ENCODE measurements around the gene PCYOX1L. TPM values are rescaled to one million over a fixed set of nuclear protein-coding genes. Genes with fewer than 3 reads are reported as not detected.

Gene PCYOX1L
- total and polyA plus RNA-seq, 2 experiments from 2014 or later, result 6.7 to 14.7 TPM

DNA sequence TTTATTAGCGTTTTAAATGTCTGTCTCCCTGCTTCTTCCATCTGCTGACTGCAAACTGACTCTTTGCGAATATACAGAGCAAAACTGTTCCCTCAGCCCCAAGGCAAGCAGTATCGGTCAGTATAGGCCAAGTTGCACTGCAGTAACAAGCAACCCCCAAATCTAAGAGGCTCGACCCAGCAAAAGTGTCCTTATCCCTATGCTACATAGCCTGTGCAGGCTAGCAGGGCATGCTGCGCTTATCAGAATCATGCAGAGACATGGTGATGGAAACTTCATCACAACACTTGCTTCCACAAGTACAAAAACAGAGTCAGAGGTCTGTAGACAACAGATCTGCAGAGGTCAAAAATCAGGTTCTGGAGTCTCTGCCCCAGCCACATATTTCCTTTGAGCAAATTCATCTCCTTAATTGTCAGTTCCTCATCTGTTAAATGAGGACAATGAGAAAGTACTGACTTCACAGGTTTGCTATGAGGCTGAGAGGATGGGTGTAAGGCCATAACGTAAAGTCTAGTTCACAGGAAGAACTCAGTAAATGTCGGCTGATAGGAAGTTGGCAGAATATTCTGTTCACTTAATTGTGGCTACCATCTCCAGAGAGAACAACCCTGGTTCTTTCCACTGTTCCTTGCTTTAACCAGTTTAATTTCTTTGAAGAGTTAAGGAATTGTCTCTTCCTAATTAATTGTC lies 30.8 kb downstream of the PCYOX1L start:
- no peaks in the 10 kb centered on the region for H3K79me2 ChIP-seq (replicated peaks; ENCODE audit: insufficient read depth)
- H3K27me3 ChIP-seq (ENCODE audit: insufficient read depth), result no peaks in the 10 kb centered on the region
- H3K4me3 Mint-ChIP-seq, result no peak overlapping the region
- no peaks in the 10 kb centered on the region for H4K20me1 ChIP-seq (replicated peaks; ENCODE audit: insufficient read depth)
- no peaks in the 10 kb centered on the region for H3K4me1 Mint-ChIP-seq
- no peak overlapping the region for H3K4me2 ChIP-seq
- TF ChIP-seq STAT1 (IDR thresholded peaks at IDR 0.05; ENCODE audit: unreplicated experiment) (no peak), ZNF331 (CRISPR knock-in tag; IDR thresholded peaks at IDR 0.05; ENCODE audit: low read depth) (no peak), EZH2 (IDR thresholded peaks at IDR 0.05; ENCODE audit: low read depth, unreplicated experiment) (no peak), EZH2phosphoT487 (IDR thresholded peaks at IDR 0.05; ENCODE audit: unreplicated experiment) (no peak), JUNB (IDR thresholded peaks at IDR 0.05; ENCODE audit: unreplicated experiment) (no peak), NANOG (IDR thresholded peaks at IDR 0.05; ENCODE audit: borderline replicate concordance) (no peak), POLR2AphosphoS5 (IDR thresholded peaks at IDR 0.05; ENCODE audit: low read depth) (no peak), ZNF114 (CRISPR knock-in tag; IDR thresholded peaks at IDR 0.05) (no peak), CREB1 (CRISPR knock-in tag; IDR thresholded peaks at IDR 0.05; ENCODE audit: low read depth) (no peak)
- TF ChIP-seq, protein P1, sequence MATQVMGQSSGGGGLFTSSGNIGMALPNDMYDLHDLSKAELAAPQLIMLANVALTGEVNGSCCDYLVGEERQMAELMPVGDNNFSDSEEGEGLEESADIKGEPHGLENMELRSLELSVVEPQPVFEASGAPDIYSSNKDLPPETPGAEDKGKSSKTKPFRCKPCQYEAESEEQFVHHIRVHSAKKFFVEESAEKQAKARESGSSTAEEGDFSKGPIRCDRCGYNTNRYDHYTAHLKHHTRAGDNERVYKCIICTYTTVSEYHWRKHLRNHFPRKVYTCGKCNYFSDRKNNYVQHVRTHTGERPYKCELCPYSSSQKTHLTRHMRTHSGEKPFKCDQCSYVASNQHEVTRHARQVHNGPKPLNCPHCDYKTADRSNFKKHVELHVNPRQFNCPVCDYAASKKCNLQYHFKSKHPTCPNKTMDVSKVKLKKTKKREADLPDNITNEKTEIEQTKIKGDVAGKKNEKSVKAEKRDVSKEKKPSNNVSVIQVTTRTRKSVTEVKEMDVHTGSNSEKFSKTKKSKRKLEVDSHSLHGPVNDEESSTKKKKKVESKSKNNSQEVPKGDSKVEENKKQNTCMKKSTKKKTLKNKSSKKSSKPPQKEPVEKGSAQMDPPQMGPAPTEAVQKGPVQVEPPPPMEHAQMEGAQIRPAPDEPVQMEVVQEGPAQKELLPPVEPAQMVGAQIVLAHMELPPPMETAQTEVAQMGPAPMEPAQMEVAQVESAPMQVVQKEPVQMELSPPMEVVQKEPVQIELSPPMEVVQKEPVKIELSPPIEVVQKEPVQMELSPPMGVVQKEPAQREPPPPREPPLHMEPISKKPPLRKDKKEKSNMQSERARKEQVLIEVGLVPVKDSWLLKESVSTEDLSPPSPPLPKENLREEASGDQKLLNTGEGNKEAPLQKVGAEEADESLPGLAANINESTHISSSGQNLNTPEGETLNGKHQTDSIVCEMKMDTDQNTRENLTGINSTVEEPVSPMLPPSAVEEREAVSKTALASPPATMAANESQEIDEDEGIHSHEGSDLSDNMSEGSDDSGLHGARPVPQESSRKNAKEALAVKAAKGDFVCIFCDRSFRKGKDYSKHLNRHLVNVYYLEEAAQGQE (IDR thresholded peaks at IDR 0.05; ENCODE audit: unreplicated experiment), result no peak
- TF ChIP-seq, protein P2, sequence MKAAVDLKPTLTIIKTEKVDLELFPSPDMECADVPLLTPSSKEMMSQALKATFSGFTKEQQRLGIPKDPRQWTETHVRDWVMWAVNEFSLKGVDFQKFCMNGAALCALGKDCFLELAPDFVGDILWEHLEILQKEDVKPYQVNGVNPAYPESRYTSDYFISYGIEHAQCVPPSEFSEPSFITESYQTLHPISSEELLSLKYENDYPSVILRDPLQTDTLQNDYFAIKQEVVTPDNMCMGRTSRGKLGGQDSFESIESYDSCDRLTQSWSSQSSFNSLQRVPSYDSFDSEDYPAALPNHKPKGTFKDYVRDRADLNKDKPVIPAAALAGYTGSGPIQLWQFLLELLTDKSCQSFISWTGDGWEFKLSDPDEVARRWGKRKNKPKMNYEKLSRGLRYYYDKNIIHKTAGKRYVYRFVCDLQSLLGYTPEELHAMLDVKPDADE (IDR thresholded peaks at IDR 0.05), result no peak
- TF ChIP-seq, protein P3, sequence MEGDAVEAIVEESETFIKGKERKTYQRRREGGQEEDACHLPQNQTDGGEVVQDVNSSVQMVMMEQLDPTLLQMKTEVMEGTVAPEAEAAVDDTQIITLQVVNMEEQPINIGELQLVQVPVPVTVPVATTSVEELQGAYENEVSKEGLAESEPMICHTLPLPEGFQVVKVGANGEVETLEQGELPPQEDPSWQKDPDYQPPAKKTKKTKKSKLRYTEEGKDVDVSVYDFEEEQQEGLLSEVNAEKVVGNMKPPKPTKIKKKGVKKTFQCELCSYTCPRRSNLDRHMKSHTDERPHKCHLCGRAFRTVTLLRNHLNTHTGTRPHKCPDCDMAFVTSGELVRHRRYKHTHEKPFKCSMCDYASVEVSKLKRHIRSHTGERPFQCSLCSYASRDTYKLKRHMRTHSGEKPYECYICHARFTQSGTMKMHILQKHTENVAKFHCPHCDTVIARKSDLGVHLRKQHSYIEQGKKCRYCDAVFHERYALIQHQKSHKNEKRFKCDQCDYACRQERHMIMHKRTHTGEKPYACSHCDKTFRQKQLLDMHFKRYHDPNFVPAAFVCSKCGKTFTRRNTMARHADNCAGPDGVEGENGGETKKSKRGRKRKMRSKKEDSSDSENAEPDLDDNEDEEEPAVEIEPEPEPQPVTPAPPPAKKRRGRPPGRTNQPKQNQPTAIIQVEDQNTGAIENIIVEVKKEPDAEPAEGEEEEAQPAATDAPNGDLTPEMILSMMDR (conservative IDR thresholded peaks at IDR 0.05; ENCODE audit: low read depth in 2 of 2), result no peak
- TF ChIP-seq, protein P4, sequence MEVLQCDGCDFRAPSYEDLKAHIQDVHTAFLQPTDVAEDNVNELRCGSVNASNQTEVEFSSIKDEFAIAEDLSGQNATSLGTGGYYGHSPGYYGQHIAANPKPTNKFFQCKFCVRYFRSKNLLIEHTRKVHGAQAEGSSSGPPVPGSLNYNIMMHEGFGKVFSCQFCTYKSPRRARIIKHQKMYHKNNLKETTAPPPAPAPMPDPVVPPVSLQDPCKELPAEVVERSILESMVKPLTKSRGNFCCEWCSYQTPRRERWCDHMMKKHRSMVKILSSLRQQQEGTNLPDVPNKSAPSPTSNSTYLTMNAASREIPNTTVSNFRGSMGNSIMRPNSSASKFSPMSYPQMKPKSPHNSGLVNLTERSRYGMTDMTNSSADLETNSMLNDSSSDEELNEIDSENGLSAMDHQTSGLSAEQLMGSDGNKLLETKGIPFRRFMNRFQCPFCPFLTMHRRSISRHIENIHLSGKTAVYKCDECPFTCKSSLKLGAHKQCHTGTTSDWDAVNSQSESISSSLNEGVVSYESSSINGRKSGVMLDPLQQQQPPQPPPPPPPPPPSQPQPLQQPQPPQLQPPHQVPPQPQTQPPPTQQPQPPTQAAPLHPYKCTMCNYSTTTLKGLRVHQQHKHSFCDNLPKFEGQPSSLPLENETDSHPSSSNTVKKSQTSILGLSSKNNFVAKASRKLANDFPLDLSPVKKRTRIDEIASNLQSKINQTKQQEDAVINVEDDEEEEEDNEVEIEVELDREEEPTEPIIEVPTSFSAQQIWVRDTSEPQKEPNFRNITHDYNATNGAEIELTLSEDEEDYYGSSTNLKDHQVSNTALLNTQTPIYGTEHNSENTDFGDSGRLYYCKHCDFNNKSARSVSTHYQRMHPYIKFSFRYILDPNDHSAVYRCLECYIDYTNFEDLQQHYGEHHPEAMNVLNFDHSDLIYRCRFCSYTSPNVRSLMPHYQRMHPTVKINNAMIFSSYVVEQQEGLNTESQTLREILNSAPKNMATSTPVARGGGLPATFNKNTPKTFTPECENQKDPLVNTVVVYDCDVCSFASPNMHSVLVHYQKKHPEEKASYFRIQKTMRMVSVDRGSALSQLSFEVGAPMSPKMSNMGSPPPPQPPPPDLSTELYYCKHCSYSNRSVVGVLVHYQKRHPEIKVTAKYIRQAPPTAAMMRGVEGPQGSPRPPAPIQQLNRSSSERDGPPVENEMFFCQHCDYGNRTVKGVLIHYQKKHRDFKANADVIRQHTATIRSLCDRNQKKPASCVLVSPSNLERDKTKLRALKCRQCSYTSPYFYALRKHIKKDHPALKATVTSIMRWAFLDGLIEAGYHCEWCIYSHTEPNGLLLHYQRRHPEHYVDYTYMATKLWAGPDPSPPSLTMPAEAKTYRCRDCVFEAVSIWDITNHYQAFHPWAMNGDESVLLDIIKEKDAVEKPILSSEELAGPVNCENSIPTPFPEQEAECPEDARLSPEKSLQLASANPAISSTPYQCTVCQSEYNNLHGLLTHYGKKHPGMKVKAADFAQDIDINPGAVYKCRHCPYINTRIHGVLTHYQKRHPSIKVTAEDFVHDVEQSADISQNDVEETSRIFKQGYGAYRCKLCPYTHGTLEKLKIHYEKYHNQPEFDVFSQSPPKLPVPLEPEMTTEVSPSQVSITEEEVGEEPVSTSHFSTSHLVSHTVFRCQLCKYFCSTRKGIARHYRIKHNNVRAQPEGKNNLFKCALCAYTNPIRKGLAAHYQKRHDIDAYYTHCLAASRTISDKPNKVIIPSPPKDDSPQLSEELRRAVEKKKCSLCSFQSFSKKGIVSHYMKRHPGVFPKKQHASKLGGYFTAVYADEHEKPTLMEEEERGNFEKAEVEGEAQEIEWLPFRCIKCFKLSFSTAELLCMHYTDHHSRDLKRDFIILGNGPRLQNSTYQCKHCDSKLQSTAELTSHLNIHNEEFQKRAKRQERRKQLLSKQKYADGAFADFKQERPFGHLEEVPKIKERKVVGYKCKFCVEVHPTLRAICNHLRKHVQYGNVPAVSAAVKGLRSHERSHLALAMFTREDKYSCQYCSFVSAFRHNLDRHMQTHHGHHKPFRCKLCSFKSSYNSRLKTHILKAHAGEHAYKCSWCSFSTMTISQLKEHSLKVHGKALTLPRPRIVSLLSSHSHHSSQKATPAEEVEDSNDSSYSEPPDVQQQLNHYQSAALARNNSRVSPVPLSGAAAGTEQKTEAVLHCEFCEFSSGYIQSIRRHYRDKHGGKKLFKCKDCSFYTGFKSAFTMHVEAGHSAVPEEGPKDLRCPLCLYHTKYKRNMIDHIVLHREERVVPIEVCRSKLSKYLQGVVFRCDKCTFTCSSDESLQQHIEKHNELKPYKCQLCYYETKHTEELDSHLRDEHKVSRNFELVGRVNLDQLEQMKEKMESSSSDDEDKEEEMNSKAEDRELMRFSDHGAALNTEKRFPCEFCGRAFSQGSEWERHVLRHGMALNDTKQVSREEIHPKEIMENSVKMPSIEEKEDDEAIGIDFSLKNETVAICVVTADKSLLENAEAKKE (CRISPR knock-in tag; IDR thresholded peaks at IDR 0.05), result no peak
- ATAC-seq (no peak), DNase-seq (ENCODE audit: low spot score) (no peak)
- no peak overlapping the region for H3K4me3 ChIP-seq
- H3K9me2 ChIP-seq (ENCODE audit: insufficient read depth), result no peaks in the 10 kb centered on the region
- H3K27ac Mint-ChIP-seq, result no peak overlapping the region
- H3K27ac ChIP-seq (ENCODE audit: low read depth), result no peak overlapping the region
- H3K36me3 ChIP-seq (ENCODE audit: insufficient read depth), result no peaks in the 10 kb centered on the region
- no peak overlapping the region for H2AFZ ChIP-seq
- H3F3A ChIP-seq (replicated peaks; ENCODE audit: low read depth), result no peaks in the 10 kb centered on the region
- H3K36me3 Mint-ChIP-seq (ENCODE audit: low read depth), result no peaks in the 10 kb centered on the region
- no peaks in the 10 kb centered on the region for H3K4me1 ChIP-seq (ENCODE audit: insufficient read depth)
- no peaks in the 10 kb centered on the region for H3K9me3 Mint-ChIP-seq
- H3K27me3 Mint-ChIP-seq (ENCODE audit: insufficient read depth, low read depth, poor library complexity), result peaks cover 5% of the 10 kb centered on the region

Data from GM23338 (cell line).